KMS-11 (cell line): ENCODE results near the gene MXRA7.
"Not testable (repeated sequence)": the region's sequence is repeated elsewhere in the genome, so short reads cannot be mapped to it uniquely, and the experiment has no call there.

ENCODE experiments used
- H2AFZ ChIP-seq: fragments of 200-600 bp; sonication (generic); 2 replicates; pipeline ENCODE4 v1.6.1; 2016; ENCODE audit warnings: antibody characterized with exemption, mixed run types, low read depth
- H3K27ac ChIP-seq: fragments of 200-600 bp; sonication (generic); 2 replicates; pipeline ENCODE4 v1.6.1; 2016; ENCODE audit warnings: mild to moderate bottlenecking, mixed run types
- H3K27me3 ChIP-seq: fragments of 200-600 bp; sonication (generic); 2 replicates; pipeline ENCODE4 v1.6.1; 2017; ENCODE audit warnings: mild to moderate bottlenecking, low read depth, mixed run types, moderate library complexity; ENCODE audit not compliant: insufficient read depth
- H3K36me3 ChIP-seq: fragments of 200-600 bp; sonication (generic); 2 replicates; pipeline ENCODE4 v1.6.1; 2017; ENCODE audit warnings: mild to moderate bottlenecking, mixed run types; ENCODE audit not compliant: insufficient read depth
- H3K4me1 ChIP-seq: fragments of 200-600 bp; sonication (generic); 2 replicates; pipeline ENCODE4 v1.6.1; 2016; ENCODE audit warnings: mild to moderate bottlenecking, low read depth, mixed run types; ENCODE audit not compliant: poor library complexity, severe bottlenecking
- H3K4me2 ChIP-seq: fragments of 200-600 bp; sonication (generic); 2 replicates; pipeline ENCODE4 v1.7.0; 2016; ENCODE audit warnings: mild to moderate bottlenecking, mixed run types
- H3K4me3 ChIP-seq: fragments of 200-600 bp; sonication (generic); IDR thresholded peaks from 2 replicates; pipeline ENCODE4 v1.6.1; 2017; ENCODE audit warnings: low read depth, low read length, mixed read lengths; ENCODE audit not compliant: insufficient read depth
- H3K79me2 ChIP-seq: fragments of 200-600 bp; sonication (generic); 2 replicates; pipeline ENCODE4 v1.6.1; 2016; ENCODE audit warnings: low read depth, mixed run types; ENCODE audit not compliant: insufficient read depth
- H3K9ac ChIP-seq: fragments of 200-600 bp; sonication (generic); 2 replicates; pipeline ENCODE4 v1.6.1; 2016; ENCODE audit warnings: mild to moderate bottlenecking, mixed run types
- H4K20me1 ChIP-seq: fragments of 200-600 bp; sonication (generic); 2 replicates; pipeline ENCODE4 v1.6.1; 2016; ENCODE audit warnings: mild to moderate bottlenecking, mixed run types; ENCODE audit not compliant: insufficient read depth
- TF ChIP-seq, protein P1 (sequence below): fragments of 200-600 bp; sonication (generic); conservative IDR thresholded peaks from 2 replicates; pipeline ENCODE4 v1.6.1; 2017; ENCODE audit warnings: low read depth, mild to moderate bottlenecking, antibody characterized with exemption, low read length, moderate library complexity, mixed read lengths

MXRA7 gene

GRCh38 chr17:76732734-76733617, 22.2 kb upstream of the MXRA7 start:
- Histone ChIP-seq H3K27ac (peak overlapping the region; percentile 95), H3K4me2 (peak overlapping the region; percentile 96; the same call in 1 of the 2 replicates), H2AFZ (no peak overlapping the region), H3K4me3 (no peak overlapping the region), H3K9ac (peak overlapping the region; percentile 98; the same call in 1 of the 2 replicates), H3K4me1 (peaks cover 31% of the 10 kb centered on the region), H3K79me2 (peaks cover 86% of the 10 kb centered on the region), H3K27me3 (no peaks in the 10 kb centered on the region), H4K20me1 (peaks cover 29% of the 10 kb centered on the region), H3K36me3 (peaks cover 38% of the 10 kb centered on the region)
- TF ChIP-seq, protein P1, sequence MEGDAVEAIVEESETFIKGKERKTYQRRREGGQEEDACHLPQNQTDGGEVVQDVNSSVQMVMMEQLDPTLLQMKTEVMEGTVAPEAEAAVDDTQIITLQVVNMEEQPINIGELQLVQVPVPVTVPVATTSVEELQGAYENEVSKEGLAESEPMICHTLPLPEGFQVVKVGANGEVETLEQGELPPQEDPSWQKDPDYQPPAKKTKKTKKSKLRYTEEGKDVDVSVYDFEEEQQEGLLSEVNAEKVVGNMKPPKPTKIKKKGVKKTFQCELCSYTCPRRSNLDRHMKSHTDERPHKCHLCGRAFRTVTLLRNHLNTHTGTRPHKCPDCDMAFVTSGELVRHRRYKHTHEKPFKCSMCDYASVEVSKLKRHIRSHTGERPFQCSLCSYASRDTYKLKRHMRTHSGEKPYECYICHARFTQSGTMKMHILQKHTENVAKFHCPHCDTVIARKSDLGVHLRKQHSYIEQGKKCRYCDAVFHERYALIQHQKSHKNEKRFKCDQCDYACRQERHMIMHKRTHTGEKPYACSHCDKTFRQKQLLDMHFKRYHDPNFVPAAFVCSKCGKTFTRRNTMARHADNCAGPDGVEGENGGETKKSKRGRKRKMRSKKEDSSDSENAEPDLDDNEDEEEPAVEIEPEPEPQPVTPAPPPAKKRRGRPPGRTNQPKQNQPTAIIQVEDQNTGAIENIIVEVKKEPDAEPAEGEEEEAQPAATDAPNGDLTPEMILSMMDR: no peak

- Histone ChIP-seq H3K4me2 (0 out of 2 replicates have a peak overlapping the region, but pooled peaks have one; percentile 96), H3K9ac (peak overlapping the region; percentile 98; the same call in 1 of the 2 replicates), H3K79me2 (peaks cover 94% of the 10 kb centered on the region), H3K27ac (peak overlapping the region; percentile 95), H4K20me1 (peaks cover 29% of the 10 kb centered on the region), H3K36me3 (peaks cover 38% of the 10 kb centered on the region), H3K4me1 (peaks cover 38% of the 10 kb centered on the region)
- H3K27me3 ChIP-seq, H3K4me3 ChIP-seq, H2AFZ ChIP-seq: not testable (repeated sequence)
Measured at GRCh38 chr17:76731800-76732733, 21.3 kb upstream of the MXRA7 start.

DNA sequence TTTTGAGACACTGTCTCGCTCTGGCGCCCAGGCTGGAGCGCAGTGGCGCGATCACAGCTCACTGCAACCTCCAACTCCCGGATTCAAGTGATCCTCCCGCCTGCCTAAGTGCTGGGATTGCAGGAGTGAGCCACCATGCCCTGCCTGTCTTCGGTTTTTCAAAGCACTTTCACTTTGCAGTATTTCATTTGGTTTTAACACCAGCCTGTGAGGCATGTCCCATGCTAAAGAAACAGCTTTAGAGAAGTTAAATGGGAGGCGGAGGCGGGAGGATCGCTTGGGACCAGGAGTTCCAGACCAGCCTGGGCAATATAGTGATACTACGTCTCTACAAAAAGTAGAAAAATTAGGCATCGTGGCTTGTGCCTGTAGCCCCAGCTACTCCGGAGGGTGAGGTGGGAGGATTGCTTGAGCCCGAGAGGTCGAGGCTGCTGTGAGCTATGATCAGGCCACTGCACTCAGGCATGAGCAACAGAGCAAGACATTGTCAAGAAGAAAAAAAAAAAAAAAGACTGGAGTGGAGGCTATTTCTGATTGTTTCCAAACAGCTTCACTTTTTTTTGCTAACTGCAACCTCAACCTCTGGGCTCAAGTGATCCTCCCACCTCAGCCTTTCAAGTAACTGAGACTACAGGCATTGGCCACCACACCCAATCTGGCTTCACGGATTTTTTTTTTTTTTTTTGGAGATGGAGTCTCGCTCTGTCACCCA, 17.1 kb upstream of the MXRA7 start:
- Histone ChIP-seq H3K4me2 (peak overlapping the region; percentile 89), H3K9ac (peak overlapping the region; percentile 97), H4K20me1 (peaks cover 8% of the 10 kb centered on the region; the same call in 1 of the 2 replicates), H3K27ac (peak overlapping the region; percentile 98), H2AFZ (no peak overlapping the region), H3K4me1 (peaks cover 42% of the 10 kb centered on the region), H3K27me3 (no peaks in the 10 kb centered on the region), H3K4me3 (no peak overlapping the region), H3K79me2 (peaks cover 87% of the 10 kb centered on the region), H3K36me3 (peaks cover 5% of the 10 kb centered on the region; the same call in 1 of the 2 replicates)
- TF ChIP-seq, protein P1: no peak

- no peak within 1 kb of the TSS for H3K4me3 ChIP-seq
- H3K79me2 ChIP-seq: peaks cover 84% of the 10 kb centered on the region
- TF ChIP-seq, protein P1: peak; percentile 91
- peak within 1 kb of the TSS; percentile 97 for H3K9ac ChIP-seq
- H3K4me1 ChIP-seq: peaks cover 42% of the 10 kb centered on the region
- H3K36me3 ChIP-seq: peaks cover 3% of the 10 kb centered on the region; the same call in 1 of the 2 replicates
- H3K27ac ChIP-seq: peak within 1 kb of the TSS; percentile 98
- peaks cover 8% of the 10 kb centered on the region; the same call in 1 of the 2 replicates for H4K20me1 ChIP-seq
- H2AFZ ChIP-seq: peak within 1 kb of the TSS; percentile 48
- H3K27me3 ChIP-seq: no peaks in the 10 kb centered on the region
- peak within 1 kb of the TSS; percentile 89 for H3K4me2 ChIP-seq
Measured at GRCh38 chr17:76726776-76727718, 16.3 kb upstream of the MXRA7 start, which contains the start of gene METTL23. Gene METTL23, plus strand, starts transcription at chr17:76726839. Its CDS starts 2,872 bp downstream, at chr17:76729711.
